ENCODE measurements around the gene CCDC159.

GRCh38 chr19:11338121-11338520 lies 8.2 kb upstream of the CCDC159 start:
- TF ChIP-seq RERE (CRISPR knock-in tag; IDR thresholded peaks at IDR 0.05; ENCODE audit: low read depth): no peak
- TF ChIP-seq HDAC2 (CRISPR knock-in tag; IDR thresholded peaks at IDR 0.05): no peak
- no peak for TF ChIP-seq FOXJ3 (CRISPR knock-in tag; IDR thresholded peaks at IDR 0.05; ENCODE audit: borderline replicate concordance)
- no peak for TF ChIP-seq FOXM1 (CRISPR knock-in tag; IDR thresholded peaks at IDR 0.05)
- no peak for TF ChIP-seq IRF1 (CRISPR knock-in tag; IDR thresholded peaks at IDR 0.05; ENCODE audit: low read depth)
- TF ChIP-seq ZKSCAN1 (IDR thresholded peaks at IDR 0.05; ENCODE audit: low read length): no peak
- no peak for TF ChIP-seq HOXA5 (CRISPR knock-in tag; IDR thresholded peaks at IDR 0.05)
- no peak for TF ChIP-seq CTCF (CRISPR knock-in tag; IDR thresholded peaks at IDR 0.05)
- no peak for TF ChIP-seq REPIN1 (CRISPR knock-in tag; IDR thresholded peaks at IDR 0.05; ENCODE audit: borderline replicate concordance, low read depth)
